Measurements from ENCODE around the gene SLMAP.

The SLMAP gene

GRCh38 chr3:57753016-57753415 lies 3.1 kb upstream of the SLMAP start:
- DNase-seq (ENCODE audit: low spot score): no peak
- FAIRE-seq: no peak

- FAIRE-seq (no peak), DNase-seq (ENCODE audit: low spot score) (peak; percentile 41)
These were observed 787 bp upstream of the SLMAP start for GRCh38 chr3:57755368-57755675.

DNA sequence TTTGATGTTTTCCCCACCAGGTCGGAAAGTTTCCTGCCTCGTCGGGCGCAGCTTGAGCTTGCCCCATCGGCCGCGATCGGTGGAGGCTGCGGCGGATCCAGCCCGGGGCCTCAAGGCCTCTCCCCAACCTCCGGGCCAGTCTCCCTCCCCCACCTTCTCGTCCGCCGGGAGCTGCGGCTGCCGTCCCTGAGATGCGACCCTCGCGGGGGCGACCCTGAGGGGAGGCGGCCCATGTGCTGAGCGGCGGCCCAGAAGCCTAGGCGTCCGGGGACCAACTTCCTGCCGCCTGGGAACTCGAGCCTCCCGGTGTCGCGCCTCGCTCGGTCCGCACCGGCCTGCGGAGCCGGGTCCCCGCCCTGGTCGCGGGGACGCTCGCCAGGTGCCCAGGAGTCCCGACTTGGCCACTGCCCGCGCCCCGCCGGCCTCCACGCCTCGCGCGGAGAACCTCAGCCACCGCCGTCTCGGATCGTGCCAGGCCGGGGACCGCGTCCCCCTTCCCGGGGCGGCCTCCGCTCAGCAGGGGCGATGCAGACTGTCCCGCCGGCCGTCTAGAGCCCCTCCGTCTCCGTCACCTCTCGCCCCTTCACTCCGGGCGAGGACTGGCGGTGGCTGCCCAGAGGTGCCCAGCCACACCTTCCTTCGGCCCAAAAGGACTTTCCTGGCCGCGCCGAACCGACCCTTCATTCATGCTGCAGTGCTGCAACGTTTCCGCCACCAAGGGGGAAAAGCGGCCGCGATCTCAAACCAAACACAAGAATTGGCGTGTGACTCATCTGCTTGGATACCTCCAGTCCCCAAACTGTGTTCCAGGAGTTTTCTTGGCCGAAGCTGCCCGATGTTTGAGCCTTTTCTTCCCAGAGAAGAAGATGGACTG lies 656 bp downstream of the SLMAP start:
- DNase-seq (ENCODE audit: low spot score) (peak; percentile 42), FAIRE-seq (no peak)

DNA sequence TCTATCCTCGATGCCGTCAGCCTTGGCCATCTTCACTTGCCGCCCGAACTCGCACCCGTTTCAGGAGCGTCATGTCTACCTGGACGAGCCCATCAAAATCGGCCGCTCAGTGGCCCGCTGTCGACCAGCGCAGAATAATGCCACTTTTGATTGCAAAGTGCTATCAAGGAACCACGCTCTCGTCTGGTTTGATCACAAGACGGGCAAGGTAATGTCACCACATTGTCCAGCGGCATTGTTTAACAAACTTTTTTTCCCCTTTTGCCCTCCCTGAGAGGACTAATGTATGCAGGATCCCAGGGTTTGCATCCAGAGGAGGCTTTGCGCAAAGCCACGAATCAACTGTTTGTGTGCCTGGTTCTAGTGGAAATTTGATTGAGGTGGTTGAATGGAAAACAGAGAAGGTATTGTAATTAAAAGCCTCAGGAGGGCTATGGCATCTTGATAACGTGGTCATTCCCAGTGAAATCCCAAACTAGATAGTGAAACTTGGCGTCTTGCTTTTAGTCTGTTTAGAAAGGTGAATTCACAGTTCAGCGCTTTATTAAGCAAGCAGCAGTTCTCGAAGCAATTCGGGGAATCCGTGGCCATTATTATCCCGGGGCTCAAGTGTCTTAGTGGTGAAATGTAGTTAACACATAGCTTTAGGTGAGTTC lies 1.7 kb downstream of the SLMAP start:
- FAIRE-seq (no peak), DNase-seq (ENCODE audit: low spot score) (peak; percentile 15)

DNA sequence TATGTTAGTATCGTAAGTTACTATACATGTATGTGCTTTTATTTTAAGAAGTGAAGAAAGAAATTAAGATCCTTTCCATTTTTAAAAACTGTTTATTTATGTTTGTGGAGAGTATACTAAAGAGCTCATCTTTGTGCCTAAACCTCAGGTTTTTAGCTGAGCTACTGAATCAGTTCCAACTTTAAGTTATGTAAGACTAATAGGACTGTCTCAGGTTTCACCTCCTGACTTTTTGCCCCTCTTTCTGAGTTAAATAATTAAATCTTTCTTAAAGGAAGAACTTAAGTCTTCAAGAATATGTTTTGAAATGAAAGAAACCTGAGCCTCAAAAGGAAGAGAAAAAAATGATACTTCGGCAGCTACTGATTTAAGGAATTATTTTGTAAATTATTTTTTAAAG lies 2.6 kb downstream of the SLMAP start:
- DNase-seq (ENCODE audit: low spot score) (no peak), FAIRE-seq (no peak)

- FAIRE-seq (no peak), DNase-seq (ENCODE audit: low spot score) (no peak)
These were observed 8.7 kb downstream of the SLMAP start for GRCh38 chr3:57764794-57765193.

- FAIRE-seq: no peak
- DNase-seq (ENCODE audit: low spot score): no peak
These were observed 12.5 kb downstream of the SLMAP start for GRCh38 chr3:57768595-57768994.

GRCh38 chr3:57770009-57770827 lies 14.1 kb downstream of the SLMAP start:
- no peak for FAIRE-seq
- no peak for DNase-seq (ENCODE audit: low spot score)

GRCh38 chr3:57772251-57772650 lies 16.1 kb downstream of the SLMAP start:
- FAIRE-seq (no peak), DNase-seq (ENCODE audit: low spot score) (no peak)

DNA sequence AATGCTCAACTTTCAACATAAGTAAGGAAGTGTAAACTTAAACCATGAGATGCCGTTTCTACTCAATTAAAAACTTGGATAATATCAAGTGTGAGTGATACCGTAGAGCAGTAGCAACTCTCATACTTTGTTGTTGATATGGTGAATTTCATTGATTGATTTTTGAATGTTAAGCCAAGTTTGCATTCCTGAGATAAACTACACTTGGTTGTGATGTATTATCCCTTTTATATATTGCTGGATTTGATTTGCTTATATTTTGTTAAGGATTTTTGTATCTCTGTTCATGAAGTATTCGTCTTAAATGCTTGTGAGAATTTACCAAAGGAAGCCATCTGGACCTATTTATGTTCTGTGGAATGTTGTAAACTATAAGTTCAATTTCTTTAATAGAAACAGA lies 21.7 kb downstream of the SLMAP start:
- FAIRE-seq: no peak

GRCh38 chr3:57778494-57778893 lies 22.4 kb downstream of the SLMAP start:
- FAIRE-seq (no peak), DNase-seq (ENCODE audit: low spot score) (no peak)

More for the DNA sequence above, 21.7 kb downstream of the SLMAP start:
- no peak for DNase-seq (ENCODE audit: low spot score)

DNA sequence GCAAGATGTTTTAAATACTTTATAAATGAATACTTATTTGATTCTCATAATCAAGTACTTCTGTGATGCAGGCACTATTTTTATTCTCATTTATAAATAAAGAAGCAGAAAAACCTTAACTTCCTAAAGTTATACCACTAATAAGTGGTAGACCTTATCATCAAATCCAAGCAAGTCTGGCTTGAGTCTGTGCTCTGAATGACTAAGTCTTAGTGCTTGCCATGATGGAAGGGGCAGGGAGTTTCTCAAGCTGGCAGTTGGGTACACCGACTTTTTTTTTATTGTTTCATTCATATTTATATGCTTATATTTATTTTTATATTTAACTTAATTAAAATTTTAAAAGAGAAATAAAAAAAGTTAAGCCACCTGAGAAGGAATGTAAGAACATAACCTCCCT lies 23.6 kb downstream of the SLMAP start:
- no peak for DNase-seq (ENCODE audit: low spot score)
- no peak for FAIRE-seq

DNA sequence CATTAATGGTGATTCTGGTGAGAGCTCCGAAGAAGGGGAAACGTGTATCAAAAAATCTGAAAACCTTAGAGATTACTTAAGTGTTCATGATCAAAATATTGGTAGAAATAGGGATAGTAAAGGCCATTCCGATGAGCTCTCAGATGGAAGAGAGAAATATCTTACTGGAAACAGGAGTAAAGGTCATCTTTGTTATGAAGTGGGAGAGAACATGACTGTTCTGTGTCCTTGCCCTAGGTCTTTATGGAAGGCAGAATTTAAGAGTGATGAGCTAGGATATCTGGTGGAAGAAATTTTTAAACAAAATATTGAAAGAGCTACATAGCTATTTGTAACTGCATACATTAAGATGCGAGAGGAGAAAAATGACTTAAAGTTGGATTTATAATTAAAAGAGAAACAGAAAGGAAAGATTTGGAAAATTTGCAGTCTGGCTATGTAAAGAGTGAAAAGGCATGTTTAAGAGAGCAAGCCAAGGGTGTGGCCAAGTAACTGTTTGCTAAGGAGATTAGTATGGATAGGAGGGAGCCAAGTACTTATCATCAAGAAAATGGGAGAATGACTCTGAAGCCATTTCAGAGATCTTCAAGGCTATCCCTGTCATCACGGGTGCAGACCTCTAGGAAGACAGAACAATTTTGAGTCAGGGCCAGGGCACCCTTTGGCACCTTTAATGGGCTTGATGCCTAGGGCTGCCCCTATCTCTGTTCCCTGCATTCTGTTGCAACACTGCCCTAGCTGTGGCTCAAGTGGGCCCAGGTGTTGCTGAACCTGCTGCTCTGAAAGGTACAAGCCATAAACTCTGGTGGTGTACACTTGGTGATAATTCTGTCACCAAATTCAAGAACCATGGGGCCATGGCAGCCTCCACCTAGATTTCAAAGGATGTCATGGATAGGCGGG lies 27.3 kb downstream of the SLMAP start:
- FAIRE-seq (no peak), DNase-seq (ENCODE audit: low spot score) (no peak)

DNA sequence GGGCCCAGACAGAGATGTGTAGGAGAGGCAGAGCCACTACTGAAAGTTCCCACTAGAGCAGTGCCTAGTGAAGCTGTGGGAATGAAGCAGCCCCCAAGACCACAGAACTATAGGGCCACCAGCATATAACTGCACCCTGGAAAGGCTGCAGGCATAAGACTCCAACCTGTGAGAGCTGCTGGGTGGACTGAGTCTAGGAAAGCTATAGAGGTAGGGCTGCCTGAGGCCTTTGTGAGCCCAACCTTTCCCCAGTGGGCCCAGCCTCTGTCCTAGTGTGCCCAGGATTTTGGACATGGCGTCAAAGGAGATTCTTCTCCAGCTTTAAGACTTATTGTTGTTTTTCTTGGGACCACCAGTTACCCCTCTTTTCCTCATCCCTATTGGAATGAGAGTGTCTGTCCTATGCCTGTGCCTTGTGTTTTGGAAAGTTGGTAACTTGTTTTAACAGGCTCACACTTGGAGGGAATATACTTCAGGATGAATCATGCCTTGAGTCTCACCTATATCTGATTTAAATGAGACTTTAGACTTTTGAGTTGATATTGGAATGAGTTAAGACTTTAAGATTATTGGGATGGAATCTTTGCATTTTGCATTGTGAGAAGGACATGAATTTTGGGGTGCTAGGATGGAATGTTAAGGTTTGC lies 28.1 kb downstream of the SLMAP start:
- FAIRE-seq (no peak), DNase-seq (ENCODE audit: low spot score) (no peak)

DNA sequence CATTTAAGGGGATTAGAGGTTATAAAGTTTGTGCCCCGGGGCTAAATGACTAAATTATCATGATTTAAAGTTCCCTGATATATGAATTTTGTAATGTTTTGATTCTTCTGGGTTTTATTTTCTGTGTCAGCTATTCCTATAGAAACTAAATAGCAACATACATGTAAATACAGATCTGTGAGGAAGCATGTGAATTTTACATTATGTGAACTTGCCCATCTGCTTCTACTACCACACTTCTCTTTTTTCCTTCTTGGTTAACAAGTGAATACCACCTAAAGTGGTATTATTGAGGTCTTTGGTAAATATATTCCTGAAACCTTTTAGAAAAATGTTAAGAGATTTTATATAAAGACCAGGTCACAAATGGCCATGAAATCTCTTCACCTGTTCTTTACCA lies 29.3 kb downstream of the SLMAP start:
- FAIRE-seq (no peak), DNase-seq (ENCODE audit: low spot score) (no peak)

- DNase-seq (ENCODE audit: low spot score): peak; percentile 84
- peak; percentile 79 for FAIRE-seq
These were observed 31.9 kb downstream of the SLMAP start for GRCh38 chr3:57787867-57788623.

- DNase-seq (ENCODE audit: low spot score): no peak
- no peak for FAIRE-seq
These were observed 32.5 kb downstream of the SLMAP start for GRCh38 chr3:57788624-57789018.

GRCh38 chr3:57791245-57791644 lies 35.1 kb downstream of the SLMAP start:
- FAIRE-seq: no peak
- no peak for DNase-seq (ENCODE audit: low spot score)

DNA sequence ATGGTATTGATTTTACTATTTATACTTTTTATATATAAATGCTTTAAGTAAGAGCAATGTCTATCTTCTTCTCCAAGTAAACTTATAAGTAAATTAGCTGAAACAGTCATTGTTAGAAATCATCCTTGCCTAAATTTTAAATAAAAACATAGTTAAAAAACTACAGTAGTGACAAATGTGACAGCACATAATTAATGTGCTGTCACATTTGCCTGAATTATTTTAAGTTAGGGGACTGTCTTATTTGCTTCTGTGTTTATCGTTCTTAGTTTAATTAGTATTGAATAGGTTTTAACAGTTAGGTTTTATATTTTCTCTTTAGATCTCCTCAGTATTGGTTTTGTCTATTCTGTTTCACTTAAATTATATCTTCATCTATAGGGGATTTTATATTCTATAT lies 36.1 kb downstream of the SLMAP start:
- no peak for FAIRE-seq
- no peak for DNase-seq (ENCODE audit: low spot score)

- FAIRE-seq (no peak), DNase-seq (ENCODE audit: low spot score) (no peak)
These were observed 37.7 kb downstream of the SLMAP start for GRCh38 chr3:57793737-57794187.

All from RCC 7860 (cell line).